AML-193 (cell line): ENCODE measurements around the gene DEUP1.

ENCODE experiments used
- DNase-seq, 2 experiments: peaks; one replicate each; lab custom pipeline; 2025; lab: John Stamatoyannopoulos, UW

The DEUP1 gene

GRCh38 chr11:93477684-93478234 lies 147.2 kb downstream of the DEUP1 start:
- DNase-seq, result no peak

DNA sequence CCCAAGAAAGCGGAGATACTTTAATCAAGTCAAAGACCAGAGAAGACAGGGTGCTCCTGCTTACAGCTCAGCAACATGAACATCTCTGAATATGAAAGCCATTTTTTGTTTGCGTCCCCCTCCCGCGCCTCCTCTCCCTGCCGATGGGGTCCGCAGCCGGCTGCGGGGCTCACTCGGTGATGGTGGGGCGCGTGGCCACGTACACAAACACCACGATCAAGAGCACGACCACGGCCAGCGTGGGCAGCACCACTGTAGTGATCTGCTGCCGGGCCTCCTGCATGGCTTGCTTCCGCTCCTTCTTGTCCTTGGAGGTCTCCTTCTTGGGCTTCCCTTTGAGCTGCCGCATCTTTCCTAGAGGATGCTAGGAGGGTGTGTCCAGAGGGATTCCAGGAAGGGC lies 148.3 kb downstream of the DEUP1 start:
- DNase-seq, result no peak

DNA sequence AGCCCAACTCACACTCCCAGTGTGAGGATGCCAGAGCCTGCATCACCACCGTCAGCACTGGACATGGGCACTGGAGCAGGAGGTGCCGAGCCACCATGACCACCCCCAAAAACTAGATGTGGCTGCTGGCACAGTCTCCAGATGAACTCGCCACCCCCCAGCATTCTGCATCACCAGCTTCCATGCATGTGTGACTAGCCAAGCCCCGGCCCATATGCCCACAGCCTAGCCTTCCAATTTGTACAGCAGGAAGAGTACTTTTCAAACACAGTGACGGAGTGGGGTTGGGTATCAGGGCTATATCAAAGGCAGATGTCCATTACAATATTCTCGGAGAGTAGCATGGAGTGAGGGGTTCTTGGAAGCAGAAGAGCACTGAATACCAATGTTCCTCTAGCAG lies 149.7 kb downstream of the DEUP1 start:
- DNase-seq, result no peak

DNA sequence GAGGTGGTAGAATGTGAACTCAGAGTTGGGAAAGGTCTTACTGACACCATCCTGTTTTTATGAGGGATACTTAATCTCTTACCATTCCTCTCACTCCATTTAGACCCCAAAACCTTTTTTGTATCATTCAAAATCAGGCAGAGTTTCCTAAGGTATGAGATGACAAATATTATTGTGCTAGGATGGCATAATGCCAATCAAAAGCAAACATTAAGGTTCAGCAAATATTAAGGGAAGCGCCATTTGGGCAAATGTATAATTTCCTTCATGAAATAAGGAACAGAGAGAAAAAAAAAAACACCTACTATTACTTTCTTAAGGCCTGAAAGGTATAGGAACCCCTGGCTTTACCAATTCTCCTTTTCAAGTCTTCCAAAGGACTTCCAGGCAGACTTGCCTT lies 150.2 kb downstream of the DEUP1 start:
- no peak for DNase-seq

DNA sequence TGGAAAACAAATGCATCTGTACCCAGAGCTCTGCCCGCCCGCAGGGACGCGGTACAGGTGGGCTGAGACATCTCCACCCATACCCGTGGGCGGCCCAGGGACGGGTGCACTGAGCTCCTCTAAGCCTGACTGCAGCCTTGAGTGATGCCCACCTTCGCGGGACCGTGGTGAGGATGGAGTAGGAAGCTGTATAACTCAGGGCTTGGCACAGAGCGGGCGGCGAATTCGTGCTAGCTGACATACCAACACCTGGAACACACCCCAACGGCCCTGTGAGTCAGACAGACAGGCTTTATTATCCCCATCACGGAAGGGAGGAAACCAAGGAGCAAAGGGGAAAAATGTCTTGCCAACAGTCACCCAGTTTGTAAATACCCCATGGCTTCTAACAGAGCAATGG lies 150.7 kb downstream of the DEUP1 start:
- DNase-seq, result no peak

GRCh38 chr11:93481696-93482095 lies 151.2 kb downstream of the DEUP1 start:
- DNase-seq, result no peak

DNA sequence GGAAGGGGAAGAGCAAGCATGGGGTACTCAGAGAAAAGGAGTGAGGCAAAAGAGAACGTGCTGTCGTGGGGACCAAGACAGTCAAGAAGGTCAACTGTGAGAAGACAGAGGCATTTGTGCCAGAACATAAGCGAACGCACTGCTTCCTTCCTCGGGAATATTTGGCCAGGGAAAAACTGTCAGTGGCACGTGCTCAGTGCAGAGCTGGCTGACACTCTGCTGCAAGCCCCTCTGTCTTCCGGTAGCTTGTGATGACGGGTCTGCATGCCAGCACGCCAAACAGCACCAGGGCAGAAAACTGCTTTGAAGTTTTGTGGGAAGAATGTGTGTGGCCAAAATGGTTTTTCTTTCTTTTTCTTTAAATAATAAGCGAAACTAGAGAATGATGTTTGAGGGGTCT lies 152.0 kb downstream of the DEUP1 start:
- no peak for DNase-seq

DNA sequence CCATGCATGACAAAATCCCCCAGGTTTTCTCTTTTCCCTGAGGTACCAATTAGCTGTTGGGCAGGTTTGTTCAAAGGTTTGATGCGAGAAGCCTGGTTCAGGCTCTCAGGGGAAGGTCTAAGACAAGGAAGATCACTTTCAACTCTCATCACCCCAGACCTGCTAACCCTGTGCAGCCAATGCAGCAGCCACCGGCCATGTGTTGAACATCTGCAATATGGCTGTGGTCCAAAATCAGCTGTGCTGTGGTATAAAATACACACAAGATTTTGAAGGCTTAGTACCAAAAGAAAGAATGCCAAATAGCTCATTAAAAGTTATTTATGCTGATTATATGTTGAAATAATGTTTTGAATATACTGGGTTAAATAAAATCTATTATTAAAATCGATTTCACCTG lies 154.2 kb downstream of the DEUP1 start:
- DNase-seq, result no peak

DNA sequence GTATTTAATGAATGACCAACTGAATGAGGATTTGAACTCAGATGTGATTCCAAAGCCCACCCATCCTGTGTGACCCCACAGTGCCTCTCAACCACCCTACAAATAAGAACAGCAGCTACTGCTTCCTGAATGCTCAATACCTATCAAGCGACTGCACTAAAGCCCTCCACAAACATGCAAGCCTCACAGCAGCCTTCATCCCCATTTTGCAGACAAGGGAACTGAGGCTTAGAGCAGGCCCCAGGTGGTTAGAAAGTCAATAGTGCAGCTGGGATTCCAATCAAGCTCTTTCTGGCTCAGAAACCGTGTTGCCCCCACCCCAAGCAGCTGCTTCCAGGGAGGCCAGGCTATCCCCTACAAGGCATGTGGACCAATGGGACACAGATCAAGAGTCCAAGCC lies 155.4 kb downstream of the DEUP1 start:
- no peak for DNase-seq

- DNase-seq, result no peak
These were observed 156.5 kb downstream of the DEUP1 start for GRCh38 chr11:93487032-93487483.
